Retinal pigment epithelial cell (primary cell): Measurements from ENCODE around the gene KIAA0408.

Experiments
- DNase-seq: peaks from one replicate; pipeline ENCODE4 v3.0.0-alpha.2; 2010; ENCODE audit warnings: low read depth
- H3K4me3 ChIP-seq: 2 replicates; pipeline ENCODE4 v1.5.1; 2011; ENCODE audit warnings: mild to moderate bottlenecking, low read length, control low read depth, moderate library complexity
- CTCF ChIP-seq: conservative IDR thresholded peaks from 2 replicates; pipeline ENCODE4 v1.5.1; 2011; ENCODE audit warnings: low read depth, low read length, control low read depth, inconsistent platforms

The KIAA0408 gene

GRCh38 chr6:127464161-127464880, 5.1 kb upstream of the KIAA0408 start:
- TF ChIP-seq CTCF: no peak
- no peak for DNase-seq
- H3K4me3 ChIP-seq: no peak overlapping the region

GRCh38 chr6:127463056-127463455, 3.9 kb upstream of the KIAA0408 start:
- no peak for TF ChIP-seq CTCF

GRCh38 chr6:127462376-127462775, 3.2 kb upstream of the KIAA0408 start:
- TF ChIP-seq CTCF: no peak
- no peak overlapping the region for H3K4me3 ChIP-seq
- DNase-seq: no peak

More at GRCh38 chr6:127463056-127463455, 3.9 kb upstream of the KIAA0408 start:
- no peak overlapping the region for H3K4me3 ChIP-seq
- no peak for DNase-seq

GRCh38 chr6:127460465-127460864, 1.3 kb upstream of the KIAA0408 start:
- DNase-seq: no peak

GRCh38 chr6:127458817-127459216, 372 bp downstream of the KIAA0408 start:
- no peak for TF ChIP-seq CTCF

More at GRCh38 chr6:127460465-127460864, 1.3 kb upstream of the KIAA0408 start:
- no peak for TF ChIP-seq CTCF
- no peak overlapping the region for H3K4me3 ChIP-seq

GRCh38 chr6:127458222-127458621, 967 bp downstream of the KIAA0408 start:
- no peak for TF ChIP-seq CTCF
- DNase-seq: no peak
- no peak overlapping the region for H3K4me3 ChIP-seq

More at GRCh38 chr6:127458817-127459216, 372 bp downstream of the KIAA0408 start:
- no peak overlapping the region for H3K4me3 ChIP-seq
- DNase-seq: no peak

GRCh38 chr6:127457456-127458064, 1.6 kb downstream of the KIAA0408 start:
- no peak for TF ChIP-seq CTCF
- peak; percentile 26 for DNase-seq
- no peak overlapping the region for H3K4me3 ChIP-seq
